HG02588 (cell line): ENCODE results near the gene RNF224.

Source experiments
- ATAC-seq: cut with Tn5 transposase; IDR thresholded peaks from one replicate; pipeline ENCODE4 v1.9.1; 2021; ENCODE audit warnings: mild to moderate bottlenecking, moderate library complexity; ENCODE audit not compliant: unreplicated experiment

Gene RNF224

GRCh38 chr9:137269231-137269772, 42.0 kb downstream of the RNF224 start:
- no peak for ATAC-seq

- no peak for ATAC-seq
Measured at GRCh38 chr9:137270929-137271695, 43.8 kb downstream of the RNF224 start.

- ATAC-seq: no peak
Measured at GRCh38 chr9:137271696-137272076, 44.4 kb downstream of the RNF224 start.

- no peak for ATAC-seq
Measured at GRCh38 chr9:137272241-137273094, 45.2 kb downstream of the RNF224 start.

- ATAC-seq: no peak
Measured at GRCh38 chr9:137273095-137273490, 45.8 kb downstream of the RNF224 start.

GRCh38 chr9:137273611-137274320, 46.5 kb downstream of the RNF224 start:
- ATAC-seq: no peak

- no peak for ATAC-seq
Measured at GRCh38 chr9:137275203-137275587, 47.9 kb downstream of the RNF224 start.

- ATAC-seq: no peak
Measured at GRCh38 chr9:137275588-137276472, 48.5 kb downstream of the RNF224 start.

GRCh38 chr9:137276473-137277328, 49.4 kb downstream of the RNF224 start:
- ATAC-seq: no peak

- ATAC-seq: peak; percentile 57
Measured at GRCh38 chr9:137277329-137278041, 50.2 kb downstream of the RNF224 start, which contains the start of gene TOR4A. Gene TOR4A (plus strand): TSS chr9:137277726. CDS start chr9:137278690, 964 bp downstream.

- no peak for ATAC-seq
Measured at GRCh38 chr9:137278061-137278701, 50.9 kb downstream of the RNF224 start.
